ENCODE data around the gene S100A7. TPM values are rescaled to one million over a fixed set of nuclear protein-coding genes. Genes with fewer than 3 reads are reported as not detected.

Gene S100A7
- total RNA-seq, 1 donor, result not detected

- no peak for DNase-seq (ENCODE audit: low read depth)
- H3K4me3 ChIP-seq (ENCODE audit: low read depth, low read length), result no peak overlapping the region
- TF ChIP-seq CTCF (IDR thresholded peaks at IDR 0.05; ENCODE audit: insufficient read depth, low read length), result no peak
These were observed 16.4 kb downstream of the S100A7 start for GRCh38 chr1:153444078-153444477.

GRCh38 chr1:153443486-153443885, 17.0 kb downstream of the S100A7 start:
- H3K4me3 ChIP-seq (ENCODE audit: low read depth, low read length), result no peak overlapping the region
- TF ChIP-seq CTCF (IDR thresholded peaks at IDR 0.05; ENCODE audit: insufficient read depth, low read length), result no peak
- no peak for DNase-seq (ENCODE audit: low read depth)

GRCh38 chr1:153441238-153441755, 19.2 kb downstream of the S100A7 start:
- DNase-seq (ENCODE audit: low read depth), result no peak
- no peak overlapping the region for H3K4me3 ChIP-seq (ENCODE audit: low read depth, low read length)
- TF ChIP-seq CTCF (IDR thresholded peaks at IDR 0.05; ENCODE audit: insufficient read depth, low read length), result no peak

GRCh38 chr1:153439273-153439672, 21.2 kb downstream of the S100A7 start:
- H3K4me3 ChIP-seq (ENCODE audit: low read depth, low read length), result no peak overlapping the region
- DNase-seq (ENCODE audit: low read depth), result no peak
- no peak for TF ChIP-seq CTCF (IDR thresholded peaks at IDR 0.05; ENCODE audit: insufficient read depth, low read length)

GRCh38 chr1:153438599-153438998, 21.9 kb downstream of the S100A7 start:
- TF ChIP-seq CTCF (IDR thresholded peaks at IDR 0.05; ENCODE audit: insufficient read depth, low read length), result no peak
- no peak overlapping the region for H3K4me3 ChIP-seq (ENCODE audit: low read depth, low read length)
- no peak for DNase-seq (ENCODE audit: low read depth)

- no peak overlapping the region for H3K4me3 ChIP-seq (ENCODE audit: low read depth, low read length)
- DNase-seq (ENCODE audit: low read depth), result no peak
- TF ChIP-seq CTCF (IDR thresholded peaks at IDR 0.05; ENCODE audit: insufficient read depth, low read length), result no peak
These were observed 23.2 kb downstream of the S100A7 start for GRCh38 chr1:153437236-153437635.

Measured in fibroblast of the aortic adventitia (primary cell).